Effector CD8-positive, alpha-beta T cell (primary cell): ENCODE measurements around the gene CSNK1E.

Experiments used
- DNase-seq: peaks from one replicate; lab custom pipeline; 2025; lab: John Stamatoyannopoulos, UW

CSNK1E gene

GRCh38 chr22:38305471-38306448 lies 11.5 kb downstream of the CSNK1E start:
- no peak for DNase-seq

- DNase-seq, result no peak
Observed at GRCh38 chr22:38304526-38304925, 12.7 kb downstream of the CSNK1E start.

GRCh38 chr22:38303974-38304373 lies 13.3 kb downstream of the CSNK1E start:
- no peak for DNase-seq

GRCh38 chr22:38302906-38303305 lies 14.3 kb downstream of the CSNK1E start:
- no peak for DNase-seq

GRCh38 chr22:38300946-38301345 lies 16.3 kb downstream of the CSNK1E start:
- DNase-seq, result no peak

GRCh38 chr22:38300197-38300945 lies 16.9 kb downstream of the CSNK1E start:
- no peak for DNase-seq

GRCh38 chr22:38299770-38300102 lies 17.5 kb downstream of the CSNK1E start:
- DNase-seq, result no peak

GRCh38 chr22:38298312-38299005 lies 18.8 kb downstream of the CSNK1E start:
- DNase-seq, result no peak

GRCh38 chr22:38296372-38296771 lies 20.9 kb downstream of the CSNK1E start:
- no peak for DNase-seq

- DNase-seq, result no peak
Observed at GRCh38 chr22:38295863-38296262, 21.4 kb downstream of the CSNK1E start.

- no peak for DNase-seq
Observed at GRCh38 chr22:38295339-38295738, 21.9 kb downstream of the CSNK1E start.

- DNase-seq, result no peak
Observed at GRCh38 chr22:38294193-38294592, 23.0 kb downstream of the CSNK1E start.

GRCh38 chr22:38292694-38293093 lies 24.5 kb downstream of the CSNK1E start:
- DNase-seq, result no peak

- no peak for DNase-seq
Observed at GRCh38 chr22:38291201-38291777, 25.9 kb downstream of the CSNK1E start.

- no peak for DNase-seq
Observed at GRCh38 chr22:38290347-38290746, 26.9 kb downstream of the CSNK1E start.

GRCh38 chr22:38289583-38290082 lies 27.6 kb downstream of the CSNK1E start:
- no peak for DNase-seq

GRCh38 chr22:38286915-38287669 lies 30.1 kb downstream of the CSNK1E start:
- no peak for DNase-seq

- no peak for DNase-seq
Observed at GRCh38 chr22:38285018-38285417, 32.2 kb downstream of the CSNK1E start.

GRCh38 chr22:38284042-38284402 lies 33.2 kb downstream of the CSNK1E start:
- DNase-seq, result no peak

- DNase-seq, result no peak
Observed at GRCh38 chr22:38282397-38282796, 34.8 kb downstream of the CSNK1E start.

GRCh38 chr22:38276166-38276565 lies 41.1 kb downstream of the CSNK1E start:
- no peak for DNase-seq
